T-cell (primary cell): ENCODE data around the gene ZDHHC15. TPM values are rescaled to one million over a fixed set of nuclear protein-coding genes. Genes with fewer than 3 reads are reported as not detected.
"Not testable (repeated sequence)": the region's sequence is repeated elsewhere in the genome, so short reads cannot be mapped to it uniquely, and the experiment has no call there.

ENCODE experiments used
- ATAC-seq, 4 experiments: fragments of 200-7000 bp in 3 of 4; fragments of 150-1000 bp in 1 of 4; cut with Tn5 transposase; replicated peaks in 1 of 4; 1 replicate in 3 of 4; 2 replicates in 1 of 4; pipeline ENCODE4 v1.10.0; 2021; ENCODE audit warnings: moderate library complexity in 3 of 4, mild to moderate bottlenecking in 2 of 4, moderate number of reproducible peaks in 1 of 4
- CTCF ChIA-PET, 2 donors: fragments of 300-600 bp; sonication (Branson Sonifier 250); formaldehyde crosslinking; loops; one replicate each; lab custom pipeline; 2022; ENCODE audit warnings: antibody characterized with exemption in 2 of 2; lab: Charles Lee
- POLR2A ChIA-PET, 2 donors: fragments of 300-600 bp; sonication (Branson Sonifier 250); formaldehyde crosslinking; loops; one replicate each; lab custom pipeline; 2022; ENCODE audit warnings: antibody characterized with exemption in 2 of 2; lab: Charles Lee
- DNase-seq, 35 experiments: peaks; one replicate each; pipeline versions ENCODE4 v3.0.0 to v3.0.0-alpha.2; 2013 to 2023
- H3K27ac ChIP-seq: one replicate; pipeline ENCODE4 v1.5.1; 2013; ENCODE audit warnings: low read length
- H3K27me3 ChIP-seq, 2 experiments: replicated peaks in 1 of 2; 1 replicate in 1 of 2; 2 replicates in 1 of 2; pipeline versions ENCODE4 v1.6.1 to v1.7.0; 2013; ENCODE audit warnings: low read length in 1 of 2, mixed read lengths in 1 of 2; ENCODE audit not compliant: control insufficient read depth in 2 of 2, insufficient read depth in 2 of 2; ENCODE audit errors: extremely low read depth in 1 of 2
- H3K36me3 ChIP-seq, 2 donors: 1 replicate in 1 of 2; 2 replicates in 1 of 2; pipeline versions ENCODE4 v1.6.1 to v1.7.0; 2013; ENCODE audit warnings: low read length in 1 of 2; ENCODE audit not compliant: control insufficient read depth in 2 of 2, insufficient read depth in 1 of 2; ENCODE audit errors: extremely low read depth in 1 of 2
- H3K4me1 ChIP-seq, 2 experiments: 1 replicate in 1 of 2; 2 replicates in 1 of 2; pipeline versions ENCODE4 v1.6.1 to v1.7.0; 2013; ENCODE audit warnings: low read length in 2 of 2, mixed read lengths in 1 of 2; ENCODE audit not compliant: insufficient read depth in 2 of 2, control insufficient read depth in 1 of 2; ENCODE audit errors: extremely low read depth in 1 of 2
- H3K4me3 ChIP-seq, 2 donors: 1 replicate in 1 of 2; 2 replicates in 1 of 2; pipeline versions ENCODE4 v1.5.1 to v1.7.0; 2013; ENCODE audit warnings: mild to moderate bottlenecking in 2 of 2, low read length in 1 of 2, moderate library complexity in 1 of 2; ENCODE audit not compliant: control insufficient read depth in 1 of 2; ENCODE audit errors: extremely low read depth in 1 of 2
- H3K9me3 ChIP-seq: 2 replicates; pipeline ENCODE4 v1.7.0; 2013
- H3K27ac Mint-ChIP-seq, 2 donors: one replicate each; pipeline ENCODE4 v1.8.0; 2020 to 2021; ENCODE audit warnings: mild to moderate bottlenecking in 2 of 2, mixed read lengths in 2 of 2
- H3K27me3 Mint-ChIP-seq, 2 donors: one replicate each; pipeline ENCODE4 v1.8.0; 2021 to 2022; ENCODE audit warnings: mixed read lengths in 2 of 2
- H3K36me3 Mint-ChIP-seq: one replicate; pipeline ENCODE4 v1.8.0; 2021; ENCODE audit warnings: mixed read lengths
- H3K4me1 Mint-ChIP-seq, 3 donors: one replicate each; pipeline ENCODE4 v1.8.0; 2020 to 2022; ENCODE audit warnings: mixed read lengths in 3 of 3, mild to moderate bottlenecking in 1 of 3
- H3K4me3 Mint-ChIP-seq, 3 donors: one replicate each; pipeline ENCODE4 v1.8.0; 2020 to 2022; ENCODE audit warnings: mild to moderate bottlenecking in 3 of 3, mixed read lengths in 3 of 3, moderate library complexity in 3 of 3
- H3K9me3 Mint-ChIP-seq, 3 donors: one replicate each; pipeline ENCODE4 v1.8.0; 2020 to 2022; ENCODE audit warnings: mixed read lengths in 3 of 3
- WGBS: methylation state at CpG from one replicate; pipeline ENCODE4 v1.1.5; 2013; ENCODE audit warnings: missing lambda C conversion rate; ENCODE audit not compliant: insufficient coverage; 5-methylcytosine and 5-hydroxymethylcytosine counted together
- total RNA-seq, 35 experiments: library from RNA in 6 of 35; stranded (reverse) in 6 of 35; fragments of 120-200 nt in 1 of 35; gene quantifications; one replicate each; pipeline versions ENCODE4 v1.2.1 to v1.2.4 and lab custom pipeline; 2013 to 2026

Gene ZDHHC15
- total RNA-seq, 5 donors from 2014 or later (not counting 1 experiment from before 2014, with no cell fraction given), result 0.13 to 0.75 (median 0.35) TPM

DNA sequence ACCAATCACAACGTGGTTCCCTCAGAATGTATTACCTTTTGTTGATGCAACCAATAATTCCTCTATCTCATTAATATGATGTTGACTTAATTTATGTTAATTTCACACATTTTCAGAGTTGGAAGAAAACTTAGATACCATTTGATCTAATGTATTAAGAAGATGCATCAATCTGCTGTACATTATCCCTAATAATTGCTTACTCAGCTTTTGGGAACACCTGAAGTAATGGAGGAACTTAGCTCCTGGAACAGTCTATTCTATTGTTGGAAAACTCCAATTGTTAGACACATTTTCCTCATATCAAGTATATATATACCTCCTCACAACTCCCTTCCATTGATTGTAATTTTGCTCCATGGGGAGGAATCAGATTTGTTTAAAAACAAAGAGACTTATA lies 38.9 kb downstream of the ZDHHC15 start:
- H3K9me3 ChIP-seq, result no peaks in the 10 kb centered on the region
- no peaks in the 10 kb centered on the region for H3K4me1 ChIP-seq
- no peak for ATAC-seq
- no peaks in the 10 kb centered on the region for H3K36me3 Mint-ChIP-seq
- CTCF ChIA-PET, result no interaction called here
- H3K9me3 Mint-ChIP-seq, result peaks cover 2 to 12% (median 6%) of the 10 kb centered on the region in 3 donors
- no peaks in the 10 kb centered on the region for H3K36me3 ChIP-seq
- H3K27ac Mint-ChIP-seq, result no peak overlapping the region
- H3K27me3 ChIP-seq, result no peaks in the 10 kb centered on the region
- no peak overlapping the region for H3K4me3 Mint-ChIP-seq
- no peak for DNase-seq
- no peaks in the 10 kb centered on the region for H3K4me1 Mint-ChIP-seq
- POLR2A ChIA-PET, result interaction anchor here in 1 of 2 donors (0.5 kb wide), 1 partner anchor 204 kb away, joined by 3 read pairs; no protein-coding TSS in a partner anchor
- H3K27me3 Mint-ChIP-seq, result peaks cover 0 to 11% of the 10 kb centered on the region in 2 donors
- H3K27ac ChIP-seq, result no peak overlapping the region
- WGBS, result no CpG with 5 or more reads among the region's 1 CpG
- H3K4me3 ChIP-seq, result no peak overlapping the region

DNA sequence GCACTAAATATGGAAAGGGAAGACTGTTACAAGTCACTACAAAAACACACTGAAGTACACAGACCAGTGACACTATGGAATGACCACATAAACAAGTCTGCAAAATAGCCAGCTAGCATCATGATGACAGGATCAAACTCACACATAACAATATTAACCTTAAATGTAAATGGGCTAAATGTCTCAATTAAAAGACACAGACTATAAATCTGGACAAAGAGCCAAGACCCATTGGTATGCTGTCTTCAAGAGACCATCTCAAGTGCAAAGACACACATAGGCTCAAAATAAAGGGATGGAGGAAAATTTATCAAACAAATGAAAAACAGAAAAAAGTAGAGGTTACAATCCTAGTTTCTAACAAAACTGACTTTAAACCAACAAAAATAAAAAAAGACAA lies 61.1 kb downstream of the ZDHHC15 start:
- H3K27ac Mint-ChIP-seq, H3K36me3 ChIP-seq, ATAC-seq, DNase-seq, H3K36me3 Mint-ChIP-seq, H3K4me1 Mint-ChIP-seq, H3K4me3 Mint-ChIP-seq, CTCF ChIA-PET, H3K9me3 ChIP-seq, H3K27me3 Mint-ChIP-seq, H3K4me3 ChIP-seq, H3K27me3 ChIP-seq, H3K4me1 ChIP-seq, POLR2A ChIA-PET, H3K27ac ChIP-seq: not testable (repeated sequence)
- H3K9me3 Mint-ChIP-seq, result peaks cover 10 to 23% (median 15%) of the 10 kb centered on the region in 3 donors

DNA sequence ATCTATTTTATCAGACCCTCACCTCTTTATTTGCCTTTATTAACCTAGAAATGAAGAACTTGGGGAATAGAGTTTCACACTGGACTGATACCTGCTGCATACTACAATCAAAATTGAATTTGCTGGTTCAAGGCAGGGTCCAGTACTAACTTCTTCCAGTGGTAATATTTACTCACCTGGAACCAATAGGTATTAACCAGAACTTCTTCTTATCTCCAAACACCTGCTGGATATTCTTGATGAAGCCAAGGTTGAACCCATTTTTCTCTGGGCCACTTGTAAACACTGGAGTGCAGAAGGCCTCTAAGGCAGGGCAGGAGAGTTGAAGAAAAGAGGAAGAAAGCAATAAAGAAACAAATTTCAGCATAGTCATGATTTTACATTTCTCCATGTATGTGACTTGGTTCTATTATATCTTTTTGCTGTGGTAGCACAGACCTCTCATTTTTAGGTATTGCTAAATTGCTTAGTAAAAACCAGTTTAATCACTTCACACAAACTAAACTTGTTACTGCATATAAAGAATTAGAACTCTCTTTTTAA lies 101.1 kb downstream of the ZDHHC15 start:
- no peaks in the 10 kb centered on the region for H3K4me1 ChIP-seq
- Mint-ChIP-seq H3K9me3 (no peaks in the 10 kb centered on the region), H3K4me1 (no peaks in the 10 kb centered on the region), H3K36me3 (no peaks in the 10 kb centered on the region), H3K27me3 (peaks cover 0 to 11% of the 10 kb centered on the region in 2 donors), H3K4me3 (no peak overlapping the region), H3K27ac (no peak overlapping the region)
- H3K4me3 ChIP-seq, result no peak overlapping the region
- ChIA-PET CTCF (no interaction called here), POLR2A (no interaction called here)
- no peaks in the 10 kb centered on the region for H3K36me3 ChIP-seq
- H3K27ac ChIP-seq, result no peak overlapping the region
- no peak for DNase-seq
- H3K9me3 ChIP-seq, result no peaks in the 10 kb centered on the region
- H3K27me3 ChIP-seq, result no peaks in the 10 kb centered on the region
- ATAC-seq, result no peak

DNA sequence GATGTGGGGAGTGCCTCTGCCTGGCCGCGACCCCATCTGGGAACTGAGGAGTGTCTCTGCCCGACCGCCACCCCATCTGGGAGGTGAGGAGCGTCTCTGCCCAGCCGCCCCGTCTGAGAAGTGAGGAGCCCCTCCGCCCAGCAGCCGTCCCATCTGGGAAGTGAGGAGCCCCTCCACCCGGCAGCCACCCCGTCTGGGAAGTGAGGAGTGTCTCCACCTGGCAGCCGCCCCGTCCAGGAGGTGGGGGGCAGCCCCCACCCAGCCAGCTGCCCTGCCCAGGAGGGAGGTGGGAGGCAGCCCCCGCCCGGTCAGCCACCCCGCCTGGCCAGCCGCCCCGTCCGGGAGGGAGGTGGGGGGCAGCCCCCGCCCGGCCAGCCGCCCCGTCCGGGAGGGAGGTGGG lies 115.7 kb downstream of the ZDHHC15 start:
- peaks cover 19% of the 10 kb centered on the region for H3K36me3 Mint-ChIP-seq
- H3K27ac Mint-ChIP-seq, DNase-seq, H3K4me1 ChIP-seq, H3K27ac ChIP-seq, H3K36me3 ChIP-seq, POLR2A ChIA-PET, H3K9me3 ChIP-seq, ATAC-seq, H3K4me3 ChIP-seq, H3K27me3 ChIP-seq, H3K27me3 Mint-ChIP-seq, H3K4me3 Mint-ChIP-seq, H3K4me1 Mint-ChIP-seq, CTCF ChIA-PET: not testable (repeated sequence)
- 100% methylated on average over 4 of the region's 24 CpGs for WGBS
- H3K9me3 Mint-ChIP-seq, result peaks cover 5 to 25% (median 8%) of the 10 kb centered on the region in 3 donors

DNA sequence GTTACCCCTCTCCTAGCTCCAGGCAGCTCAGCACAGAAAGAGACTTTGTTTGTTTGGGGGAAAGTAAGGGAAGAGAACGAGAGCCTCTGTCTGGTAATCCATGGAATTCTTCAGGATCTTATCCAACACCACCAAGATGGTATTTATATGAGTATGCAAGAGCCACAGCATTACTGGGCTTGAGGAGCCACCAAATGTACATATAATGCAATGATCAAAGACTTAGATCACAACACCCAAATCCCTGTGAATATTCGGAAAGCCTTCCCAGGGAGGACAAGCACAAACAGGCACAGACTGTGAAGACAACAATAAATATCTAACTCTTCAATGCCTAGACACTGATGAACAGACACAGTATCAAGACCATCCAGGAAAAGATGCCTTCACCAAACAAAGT lies 132.4 kb downstream of the ZDHHC15 start:
- Histone ChIP-seq H3K27ac (no peak overlapping the region), H3K4me3 (no peak overlapping the region), H3K4me1 (no peaks in the 10 kb centered on the region), H3K27me3 (no peaks in the 10 kb centered on the region), H3K9me3 (no peaks in the 10 kb centered on the region), H3K36me3 (no peaks in the 10 kb centered on the region)
- ATAC-seq (no peak), DNase-seq (no peak)
- CTCF ChIA-PET, result no interaction called here
- Mint-ChIP-seq H3K36me3 (peaks cover 13% of the 10 kb centered on the region), H3K4me3 (no peak overlapping the region), H3K27ac (no peak overlapping the region), H3K27me3 (peaks cover 0 to 13% of the 10 kb centered on the region in 2 donors), H3K4me1 (no peaks in the 10 kb centered on the region), H3K9me3 (peaks cover 11 to 51% (median 18%) of the 10 kb centered on the region in 3 donors)
- WGBS, result no CpG with 5 or more reads among the region's 2 CpGs
- POLR2A ChIA-PET, result no interaction called here

DNA sequence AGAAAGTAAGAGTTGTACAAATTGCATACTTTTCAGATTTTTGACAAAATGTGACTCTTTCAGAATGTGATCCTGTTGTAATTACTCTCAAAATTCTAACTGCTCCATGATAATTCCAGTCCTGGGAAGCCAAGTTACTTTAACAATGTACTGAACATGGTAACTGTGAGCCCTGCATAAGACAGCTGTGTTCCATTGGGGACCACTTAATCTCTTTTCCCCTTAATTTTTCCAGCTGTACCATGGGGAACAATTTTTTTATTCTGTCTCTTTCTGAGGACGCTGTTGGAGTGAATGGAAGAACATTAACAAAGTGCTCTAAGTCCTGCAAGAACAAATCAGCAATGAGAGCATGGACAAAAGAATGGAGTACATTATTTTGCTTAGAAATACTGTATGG lies 153.1 kb downstream of the ZDHHC15 start:
- no peak for ATAC-seq
- CTCF ChIA-PET, result no interaction called here

DNA sequence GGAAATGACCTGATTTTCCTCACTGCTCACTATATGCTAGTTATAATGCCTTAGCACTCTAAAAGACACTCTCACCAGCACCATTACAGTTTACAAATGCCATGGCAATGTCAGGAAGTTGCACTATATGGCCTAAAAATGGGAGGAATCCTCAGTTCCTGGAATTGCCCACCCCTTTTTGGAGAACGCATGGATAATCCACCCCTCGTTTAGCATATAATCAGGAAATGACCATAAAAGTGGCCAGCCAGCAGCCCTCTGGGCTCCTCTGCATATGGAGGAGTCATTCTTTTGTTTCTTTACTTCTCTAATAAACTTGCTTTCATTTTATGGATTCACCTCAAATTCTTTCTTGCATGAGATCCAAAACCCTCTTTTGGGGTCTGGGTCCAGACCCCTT lies 156.0 kb downstream of the ZDHHC15 start:
- Mint-ChIP-seq H3K4me3 (no peak overlapping the region), H3K27me3 (no peaks in the 10 kb centered on the region)
- CTCF ChIA-PET, result no interaction called here

More for the DNA sequence above, 153.1 kb downstream of the ZDHHC15 start:
- no peaks in the 10 kb centered on the region for H3K4me1 Mint-ChIP-seq
- whole genome bisulfite sequencing, result no CpG with 5 or more reads among the region's 1 CpG
- Histone ChIP-seq H3K36me3 (no peaks in the 10 kb centered on the region), H3K27ac (no peak overlapping the region), H3K4me3 (no peak overlapping the region), H3K27me3 (no peaks in the 10 kb centered on the region), H3K9me3 (no peaks in the 10 kb centered on the region), H3K4me1 (no peaks in the 10 kb centered on the region)
- POLR2A ChIA-PET, result no interaction called here
- H3K27ac Mint-ChIP-seq, result no peak overlapping the region
- DNase-seq, result no peak
- H3K27me3 Mint-ChIP-seq, result no peaks in the 10 kb centered on the region
- H3K36me3 Mint-ChIP-seq, result no peaks in the 10 kb centered on the region
- no peaks in the 10 kb centered on the region for H3K9me3 Mint-ChIP-seq
- H3K4me3 Mint-ChIP-seq, result no peak overlapping the region

More for the DNA sequence above, 156.0 kb downstream of the ZDHHC15 start:
- Mint-ChIP-seq H3K27ac (no peak overlapping the region), H3K9me3 (peaks cover 0 to 6% (median 3%) of the 10 kb centered on the region in 3 donors), H3K4me1 (no peaks in the 10 kb centered on the region), H3K36me3 (peaks cover 4% of the 10 kb centered on the region)
- Histone ChIP-seq H3K9me3 (no peaks in the 10 kb centered on the region), H3K36me3 (no peaks in the 10 kb centered on the region), H3K27me3 (no peaks in the 10 kb centered on the region), H3K27ac (no peak overlapping the region), H3K4me1 (no peaks in the 10 kb centered on the region), H3K4me3 (no peak overlapping the region)
- no peak for ATAC-seq
- POLR2A ChIA-PET, result interaction anchor here in 1 of 2 donors (0.6 kb wide), 1 partner anchor 1098 kb away, joined by 3 read pairs; no protein-coding TSS in a partner anchor
- WGBS, result no CpG with 5 or more reads among the region's 2 CpGs
- DNase-seq, result no peak
